Glutamatergic neuron (in vitro differentiated cells): ENCODE results near the gene GAL. TPM values are rescaled to one million over a fixed set of nuclear protein-coding genes. Genes with fewer than 3 reads are reported as not detected.

Experiments
- DNase-seq: peaks from one replicate; pipeline ENCODE4 v3.0.0; 2022
- H3K27ac Mint-ChIP-seq: one replicate; pipeline ENCODE4 v1.8.0; 2020; ENCODE audit warnings: mild to moderate bottlenecking, mixed read lengths, inconsistent platforms; ENCODE audit not compliant: unreplicated experiment
- H3K27me3 Mint-ChIP-seq: one replicate; pipeline ENCODE4 v1.8.0; 2020; ENCODE audit warnings: mild to moderate bottlenecking, moderate library complexity, mixed read lengths, inconsistent platforms; ENCODE audit not compliant: unreplicated experiment
- H3K36me3 Mint-ChIP-seq: one replicate; pipeline ENCODE4 v1.8.0; 2020; ENCODE audit warnings: mild to moderate bottlenecking, mixed read lengths, inconsistent platforms; ENCODE audit not compliant: unreplicated experiment
- H3K4me1 Mint-ChIP-seq: one replicate; pipeline ENCODE4 v1.8.0; 2020; ENCODE audit warnings: mild to moderate bottlenecking, low read depth, mixed read lengths, inconsistent platforms; ENCODE audit not compliant: unreplicated experiment
- H3K4me3 Mint-ChIP-seq: one replicate; pipeline ENCODE4 v1.8.0; 2020; ENCODE audit warnings: mild to moderate bottlenecking, mixed read lengths, inconsistent platforms; ENCODE audit not compliant: unreplicated experiment
- H3K9me3 Mint-ChIP-seq: one replicate; pipeline ENCODE4 v1.8.0; 2020; ENCODE audit warnings: mild to moderate bottlenecking, moderate library complexity, mixed read lengths, inconsistent platforms; ENCODE audit not compliant: unreplicated experiment
- total RNA-seq: library from RNA; stranded (reverse); fragmentation: NEBNext Ultra II Directional; extraction: Animal tissue kit (Norgen Biotek cat#: 25700); gene quantifications from one replicate; pipeline ENCODE4 v1.2.1, GENCODE V29; 2021; ENCODE audit not compliant: unreplicated experiment
- TF ChIP-seq, protein P1 (sequence below): fragments of 200-600 bp; sonication (generic); IDR thresholded peaks from one replicate; pipeline ENCODE4 v1.5.0; 2021; ENCODE audit not compliant: partially characterized antibody, unreplicated experiment

The GAL gene
- total RNA-seq, 1 donor from 2014 or later: 37.6 TPM

DNA sequence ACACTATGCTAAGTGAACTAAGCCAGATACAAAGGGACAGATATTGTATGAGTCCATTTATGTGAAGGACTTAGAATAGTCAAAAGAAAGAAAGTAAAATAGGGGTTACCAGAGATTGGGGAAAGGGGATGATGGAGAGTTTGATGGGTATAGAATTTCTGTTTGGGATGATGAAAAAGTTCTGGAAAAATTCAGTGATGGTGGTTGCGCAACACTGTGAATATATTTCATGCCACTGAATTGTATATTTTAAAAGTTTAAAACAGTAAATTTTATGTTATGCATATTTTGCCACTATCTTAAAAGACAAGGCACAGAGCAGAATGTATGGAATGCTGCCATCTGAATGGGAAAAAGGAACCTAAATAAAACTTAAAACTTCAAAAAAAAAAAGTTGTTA is 37.8 kb downstream of the GAL start:
- no peak overlapping the region for H3K4me3 Mint-ChIP-seq

DNA sequence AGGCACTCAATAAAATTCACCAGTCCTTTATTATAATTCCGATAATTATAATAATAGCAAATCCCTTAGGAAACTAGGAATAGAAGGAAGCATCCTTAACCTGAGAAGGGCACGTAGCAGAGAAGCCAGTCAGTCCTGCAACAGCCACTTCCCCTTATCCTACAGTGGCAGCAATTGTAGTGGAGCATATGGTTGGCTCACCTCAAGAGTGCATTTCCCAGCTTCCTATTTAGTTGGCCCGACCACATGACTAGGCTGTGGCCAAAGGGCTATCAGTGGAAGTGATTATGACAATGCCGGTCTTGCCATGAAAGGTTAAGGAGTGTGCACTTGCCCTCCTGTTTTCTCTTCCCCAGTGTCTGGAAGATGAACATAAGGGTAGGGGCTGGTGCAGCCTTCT is 39.9 kb downstream of the GAL start:
- peaks cover 6% of the 10 kb centered on the region for H3K9me3 Mint-ChIP-seq
- TF ChIP-seq, protein P1, sequence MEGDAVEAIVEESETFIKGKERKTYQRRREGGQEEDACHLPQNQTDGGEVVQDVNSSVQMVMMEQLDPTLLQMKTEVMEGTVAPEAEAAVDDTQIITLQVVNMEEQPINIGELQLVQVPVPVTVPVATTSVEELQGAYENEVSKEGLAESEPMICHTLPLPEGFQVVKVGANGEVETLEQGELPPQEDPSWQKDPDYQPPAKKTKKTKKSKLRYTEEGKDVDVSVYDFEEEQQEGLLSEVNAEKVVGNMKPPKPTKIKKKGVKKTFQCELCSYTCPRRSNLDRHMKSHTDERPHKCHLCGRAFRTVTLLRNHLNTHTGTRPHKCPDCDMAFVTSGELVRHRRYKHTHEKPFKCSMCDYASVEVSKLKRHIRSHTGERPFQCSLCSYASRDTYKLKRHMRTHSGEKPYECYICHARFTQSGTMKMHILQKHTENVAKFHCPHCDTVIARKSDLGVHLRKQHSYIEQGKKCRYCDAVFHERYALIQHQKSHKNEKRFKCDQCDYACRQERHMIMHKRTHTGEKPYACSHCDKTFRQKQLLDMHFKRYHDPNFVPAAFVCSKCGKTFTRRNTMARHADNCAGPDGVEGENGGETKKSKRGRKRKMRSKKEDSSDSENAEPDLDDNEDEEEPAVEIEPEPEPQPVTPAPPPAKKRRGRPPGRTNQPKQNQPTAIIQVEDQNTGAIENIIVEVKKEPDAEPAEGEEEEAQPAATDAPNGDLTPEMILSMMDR: no peak
- no peak for DNase-seq
- H3K4me1 Mint-ChIP-seq: no peaks in the 10 kb centered on the region
- no peaks in the 10 kb centered on the region for H3K27me3 Mint-ChIP-seq
- peaks cover 12% of the 10 kb centered on the region for H3K36me3 Mint-ChIP-seq
- no peak overlapping the region for H3K4me3 Mint-ChIP-seq
- H3K27ac Mint-ChIP-seq: no peak overlapping the region

More for the DNA sequence above, 37.8 kb downstream of the GAL start:
- Mint-ChIP-seq H3K36me3 (peaks cover 24% of the 10 kb centered on the region), H3K27me3 (no peaks in the 10 kb centered on the region), H3K27ac (no peak overlapping the region), H3K4me1 (no peaks in the 10 kb centered on the region), H3K9me3 (peaks cover 6% of the 10 kb centered on the region)
- no peak for DNase-seq
- TF ChIP-seq, protein P1: no peak

- TF ChIP-seq, protein P1: no peak
- Mint-ChIP-seq H3K4me3 (no peak overlapping the region), H3K27me3 (peaks cover 2% of the 10 kb centered on the region), H3K36me3 (no peaks in the 10 kb centered on the region), H3K27ac (no peak overlapping the region), H3K4me1 (no peaks in the 10 kb centered on the region), H3K9me3 (peaks cover 2% of the 10 kb centered on the region)
- no peak for DNase-seq
Measured at GRCh38 chr11:68727783-68728182, 43.4 kb downstream of the GAL start.

- Mint-ChIP-seq H3K9me3 (peaks cover 2% of the 10 kb centered on the region), H3K36me3 (no peaks in the 10 kb centered on the region), H3K27ac (no peak overlapping the region), H3K4me3 (no peak overlapping the region), H3K27me3 (peaks cover 4% of the 10 kb centered on the region), H3K4me1 (peaks cover 4% of the 10 kb centered on the region)
- no peak for DNase-seq
- TF ChIP-seq, protein P1: no peak
Measured at GRCh38 chr11:68734111-68734510, 49.8 kb downstream of the GAL start.

DNA sequence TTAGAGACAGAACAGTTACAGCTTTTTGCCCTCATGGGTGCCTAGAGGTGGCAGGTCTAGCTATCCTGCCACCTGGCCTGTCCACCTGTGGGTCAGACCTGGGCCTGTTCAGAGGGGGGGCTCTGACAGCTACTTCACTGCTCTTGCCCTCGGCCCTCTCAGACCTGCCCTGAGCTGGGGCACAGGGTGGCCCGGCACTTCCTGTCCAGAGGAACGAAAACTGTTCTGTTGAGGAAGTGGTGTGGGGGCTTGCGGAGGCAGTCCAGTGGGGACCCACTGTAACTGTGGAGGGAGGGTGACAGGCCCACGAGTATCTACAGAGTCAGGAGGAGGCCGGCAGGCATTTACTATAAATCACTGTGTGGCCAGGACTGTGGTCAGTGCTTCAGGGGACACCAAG is 50.8 kb downstream of the GAL start:
- Mint-ChIP-seq H3K9me3 (peaks cover 2% of the 10 kb centered on the region), H3K27ac (no peak overlapping the region), H3K27me3 (peaks cover 2% of the 10 kb centered on the region), H3K4me3 (no peak overlapping the region), H3K4me1 (peaks cover 4% of the 10 kb centered on the region), H3K36me3 (no peaks in the 10 kb centered on the region)
- TF ChIP-seq, protein P1: no peak
- DNase-seq: no peak
